Raji (cell line): Measurements from ENCODE around the gene SULT1A1.
"Not testable (repeated sequence)": the region's sequence is repeated elsewhere in the genome, so short reads cannot be mapped to it uniquely, and the experiment has no call there.

Experiments
- POLR2A ChIP-seq: IDR thresholded peaks from 2 replicates; pipeline ENCODE4 v1.6.1; 2011; ENCODE audit warnings: low read depth, low read length, control low read depth; ENCODE audit not compliant: insufficient read depth

The SULT1A1 gene

DNA sequence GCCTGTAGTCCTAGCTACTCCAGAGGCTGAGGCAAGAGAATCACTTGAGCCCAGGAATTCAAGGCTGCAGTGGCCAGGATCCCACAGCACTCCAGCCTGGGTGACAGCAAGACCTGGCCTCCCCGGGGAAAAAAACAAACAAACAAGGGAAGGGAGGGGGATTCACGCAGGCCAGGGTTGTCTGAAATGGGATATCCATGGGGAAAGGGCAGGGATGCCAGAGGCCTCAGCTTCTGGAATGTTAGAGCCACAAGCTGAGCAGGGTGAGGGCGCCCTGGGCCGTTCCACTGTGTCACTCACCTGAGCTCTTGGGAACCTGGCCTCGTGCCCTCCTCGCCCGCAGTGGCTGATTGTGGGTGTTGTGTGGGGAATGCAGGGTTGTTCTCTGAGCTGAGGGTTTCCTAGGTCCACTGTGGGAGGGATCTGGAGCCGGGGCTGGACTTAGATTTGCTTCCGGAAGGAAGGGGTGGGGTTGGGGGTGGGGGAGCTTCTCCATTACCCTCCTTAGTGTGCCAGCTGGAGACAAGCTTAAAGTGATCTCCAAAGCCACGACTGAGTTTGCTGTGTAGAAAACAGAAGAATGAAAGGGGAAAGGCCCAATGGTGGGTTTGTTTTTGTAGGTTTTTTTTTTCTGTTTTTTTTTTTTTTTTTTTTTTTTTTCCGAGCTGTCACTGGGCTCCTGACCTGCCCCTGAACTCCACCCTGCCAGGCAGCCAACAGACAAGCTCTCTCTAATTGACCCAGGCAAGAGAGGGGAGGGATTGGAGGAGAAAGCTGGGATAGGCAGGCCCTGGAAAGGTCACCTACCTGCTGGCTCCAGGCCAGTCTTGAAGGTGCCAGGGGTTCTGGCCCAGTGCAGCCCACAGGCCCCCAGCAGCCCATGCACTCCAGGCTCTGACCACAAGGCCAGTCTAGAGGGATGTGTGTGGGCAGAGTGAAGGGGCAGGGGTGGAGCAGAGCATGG lies at the start of gene SULT1A1:
Gene SULT1A1 (minus strand): TSS at position 414 of the 964 bp plus-strand sequence. CDS start 1,189 bp downstream, outside the sequence.
- TF ChIP-seq POLR2A, result no peak

DNA sequence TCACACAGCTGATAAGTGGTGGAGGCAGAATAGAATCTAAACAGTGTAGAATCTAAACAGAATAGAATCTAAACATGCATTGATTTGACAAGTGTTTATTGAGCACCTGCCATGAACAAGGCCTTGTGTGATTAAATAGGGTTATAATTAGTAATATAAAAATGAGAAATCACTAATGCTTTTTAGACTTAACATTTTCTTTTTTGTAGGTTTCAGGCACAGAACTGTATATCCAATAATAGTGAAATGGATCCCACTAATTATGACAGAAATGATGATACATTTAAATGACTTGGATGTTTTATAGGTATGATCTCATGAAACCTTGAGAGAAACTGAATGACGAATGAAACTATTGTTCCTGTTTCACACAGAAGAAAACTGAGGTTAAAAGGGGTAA lies 27.9 kb upstream of the SULT1A1 start, which contains the start of gene NPIPB8:
Gene NPIPB8 (plus strand): TSS at position 301 of the 400 bp plus-strand sequence. CDS start 296 bp downstream, outside the sequence.
- not testable (repeated sequence) for TF ChIP-seq POLR2A

DNA sequence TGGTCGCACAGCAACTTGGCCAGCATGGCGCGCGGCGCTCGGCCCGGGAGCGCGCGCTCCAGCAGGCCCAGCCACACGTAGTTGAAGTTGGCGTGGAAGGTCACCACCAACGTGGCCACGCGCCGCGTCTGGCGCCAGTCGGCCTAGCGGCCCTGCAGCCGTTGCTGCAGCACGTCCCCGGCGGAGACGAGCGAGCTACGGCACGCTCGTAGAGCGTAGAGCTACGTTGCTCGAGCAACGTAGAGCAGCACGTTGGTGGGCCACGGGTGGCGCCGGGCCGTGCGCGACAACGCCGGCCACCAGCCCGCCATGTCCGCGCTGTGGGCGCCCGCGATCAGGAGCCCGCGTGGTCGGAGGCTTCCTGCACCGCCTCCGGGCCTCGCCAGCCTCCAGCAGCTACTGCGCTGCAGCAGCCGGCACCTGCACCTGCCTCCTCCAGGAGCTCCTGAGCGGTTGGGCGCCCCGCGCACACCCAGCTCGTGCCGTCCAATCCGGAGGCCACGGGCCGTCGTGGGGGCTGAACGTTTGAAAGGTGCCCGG lies 13.4 kb upstream of the SULT1A1 start:
- TF ChIP-seq POLR2A, result peak; percentile 96

DNA sequence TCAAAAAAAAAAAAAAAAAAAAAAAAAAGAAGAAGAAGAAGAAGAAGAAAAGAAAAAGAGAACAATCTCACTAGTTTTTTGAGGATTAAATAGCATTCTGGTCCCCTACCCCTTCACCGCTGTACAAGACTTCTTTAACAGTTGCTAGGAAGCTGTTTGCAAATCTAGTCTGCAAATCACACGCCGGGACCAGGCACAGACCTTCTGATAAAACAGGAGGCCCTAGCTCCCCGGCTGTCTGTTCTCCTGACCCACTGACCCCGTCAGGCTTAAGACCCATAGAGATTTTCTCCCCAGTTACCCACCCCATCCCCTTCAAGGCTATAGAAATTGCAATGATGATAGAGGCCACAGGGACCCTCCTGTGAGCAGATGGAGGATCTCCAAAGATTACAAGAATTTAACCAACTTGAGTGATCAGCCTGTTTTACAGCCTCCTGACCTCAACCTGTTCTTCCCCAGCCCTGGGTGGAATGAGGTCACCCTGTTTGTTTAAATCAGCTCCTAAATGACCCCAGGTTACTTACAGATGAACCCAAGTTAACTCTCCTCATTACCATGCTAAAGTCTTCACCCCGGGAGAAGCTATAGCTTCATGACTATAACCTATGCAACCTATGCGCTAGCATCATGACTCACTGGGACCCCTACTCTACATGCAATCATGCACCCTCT lies 11.8 kb upstream of the SULT1A1 start:
- TF ChIP-seq POLR2A, result no peak

DNA sequence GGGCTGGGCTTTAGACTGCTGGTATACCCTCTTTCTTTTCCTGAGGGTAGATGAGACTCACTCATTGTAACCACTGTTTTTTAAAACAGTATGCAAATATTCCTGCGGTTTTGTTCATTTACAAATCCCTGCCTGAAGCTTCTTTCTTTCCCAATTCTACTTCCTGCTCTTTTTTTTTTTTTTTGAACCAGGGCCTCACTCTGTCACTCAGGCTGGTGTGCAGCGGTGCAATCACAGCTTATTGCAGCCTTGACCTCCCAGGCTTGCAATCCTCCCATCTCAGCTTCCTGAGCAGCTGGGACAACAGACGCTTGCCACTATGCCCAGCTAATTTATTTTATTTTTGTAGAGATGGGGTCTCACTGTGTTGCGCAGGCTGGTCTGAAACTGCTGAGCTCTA lies 8.0 kb upstream of the SULT1A1 start:
- TF ChIP-seq POLR2A, result no peak

DNA sequence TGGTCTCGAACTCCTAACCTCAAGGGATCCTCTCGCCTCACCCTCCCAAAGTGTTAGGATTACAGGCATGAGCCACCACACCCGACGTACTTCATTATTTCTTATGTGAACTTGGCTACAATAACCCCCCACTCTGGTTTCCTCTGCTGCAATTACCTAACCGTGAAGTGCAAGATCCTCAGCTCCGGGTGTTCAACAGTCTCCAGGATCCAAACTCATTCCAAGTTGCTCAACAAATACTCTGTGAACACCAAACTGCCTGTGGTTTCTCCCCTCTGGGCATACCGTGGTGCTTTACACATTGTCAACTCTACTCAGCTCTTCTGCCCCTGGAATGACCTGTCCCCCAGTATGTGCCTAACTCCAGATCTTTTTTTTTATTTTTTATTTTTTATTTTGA lies 6.8 kb upstream of the SULT1A1 start:
- TF ChIP-seq POLR2A, result no peak

DNA sequence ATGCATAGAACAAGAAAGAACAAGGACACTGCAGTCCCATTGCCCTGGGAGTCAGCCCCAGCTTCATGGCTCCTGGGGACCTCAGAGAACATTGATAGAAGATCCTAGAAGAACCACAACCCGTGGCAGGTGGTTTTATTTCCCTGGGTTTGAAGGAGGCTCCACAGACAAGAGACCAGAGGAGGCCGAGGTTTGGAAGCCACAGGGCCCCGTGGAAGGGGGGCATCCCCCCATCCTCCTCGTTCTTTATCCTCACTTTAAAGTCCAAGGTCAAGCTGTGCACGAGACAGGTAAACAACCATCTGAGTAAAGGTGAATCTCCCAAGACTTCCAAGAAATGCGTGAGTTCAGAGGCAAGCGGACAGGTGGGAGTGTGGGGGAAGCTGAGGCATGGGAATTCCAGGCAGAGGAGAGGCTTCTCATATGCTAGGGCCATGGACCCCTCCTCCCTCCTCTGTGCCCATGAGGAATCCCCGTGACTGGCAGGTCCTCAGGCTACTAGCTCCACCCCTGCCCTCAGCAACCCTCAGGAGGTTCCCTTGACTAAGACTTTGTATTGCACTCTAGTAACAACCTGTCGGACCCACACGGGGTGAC lies 849 bp upstream of the SULT1A1 start:
- no peak for TF ChIP-seq POLR2A

DNA sequence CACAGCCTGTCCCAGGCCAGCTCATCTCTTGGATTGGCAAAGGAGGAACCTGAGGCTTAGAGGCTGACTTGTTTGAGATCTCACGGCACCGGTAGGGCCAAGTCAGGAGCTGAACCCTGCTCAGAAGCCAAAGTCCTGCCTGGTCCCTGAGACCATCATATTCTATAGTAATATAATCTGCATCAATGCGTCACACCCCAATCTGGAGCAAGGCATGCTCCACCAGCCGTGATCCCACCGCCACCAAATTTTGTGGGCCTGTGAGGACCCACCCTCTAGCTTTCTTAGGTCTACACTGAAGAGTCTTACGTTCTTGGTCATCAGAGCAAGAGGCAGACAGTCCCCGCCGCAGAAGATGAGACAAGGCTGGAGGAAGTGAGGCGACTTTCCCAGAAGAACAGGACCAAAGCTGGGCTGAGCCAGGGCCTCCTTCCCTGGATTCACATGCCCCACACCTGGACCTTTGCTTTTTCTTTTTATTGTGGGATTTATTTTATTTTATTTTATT lies 2.7 kb downstream of the SULT1A1 start:
- TF ChIP-seq POLR2A, result no peak

DNA sequence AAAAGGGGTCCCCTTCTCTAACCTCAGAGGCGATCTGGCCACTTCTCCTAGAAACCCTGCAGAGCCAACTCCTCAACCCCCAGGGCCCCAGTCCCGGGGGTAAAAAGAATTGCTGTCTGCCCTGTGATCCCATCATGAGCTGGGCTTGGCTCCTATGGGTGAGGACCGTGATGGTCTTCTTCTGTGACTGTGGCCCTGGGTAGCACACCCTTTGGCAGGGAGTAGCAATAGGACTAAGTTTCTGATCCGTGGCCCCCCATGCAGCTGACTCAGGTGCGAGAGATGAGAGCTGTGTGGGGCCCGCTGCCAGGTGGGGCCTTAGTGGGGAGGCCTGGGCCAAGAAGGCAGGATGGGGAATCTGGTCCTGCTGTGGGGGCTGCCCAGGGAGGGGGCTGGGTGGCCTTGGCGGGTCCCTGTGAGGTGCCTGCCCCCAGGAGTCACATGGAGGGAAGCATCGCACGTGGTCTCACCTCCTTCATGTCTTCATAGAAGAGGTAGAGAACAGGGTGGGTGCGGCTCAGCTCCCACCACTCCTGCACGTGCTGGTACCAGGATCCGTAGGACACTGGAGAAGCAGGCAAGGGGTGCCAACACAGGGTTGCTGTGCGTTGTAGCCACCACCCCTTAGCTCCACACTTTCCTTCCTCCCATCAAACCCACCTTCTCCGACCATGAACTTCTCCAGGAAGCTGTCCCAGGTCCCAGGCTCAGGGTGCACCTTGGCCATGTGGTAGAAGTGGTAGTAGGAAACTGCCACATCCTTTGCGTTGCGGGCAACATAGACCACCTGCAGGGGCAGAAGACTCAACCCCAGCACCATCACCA lies 3.3 kb downstream of the SULT1A1 start:
- no peak for TF ChIP-seq POLR2A

DNA sequence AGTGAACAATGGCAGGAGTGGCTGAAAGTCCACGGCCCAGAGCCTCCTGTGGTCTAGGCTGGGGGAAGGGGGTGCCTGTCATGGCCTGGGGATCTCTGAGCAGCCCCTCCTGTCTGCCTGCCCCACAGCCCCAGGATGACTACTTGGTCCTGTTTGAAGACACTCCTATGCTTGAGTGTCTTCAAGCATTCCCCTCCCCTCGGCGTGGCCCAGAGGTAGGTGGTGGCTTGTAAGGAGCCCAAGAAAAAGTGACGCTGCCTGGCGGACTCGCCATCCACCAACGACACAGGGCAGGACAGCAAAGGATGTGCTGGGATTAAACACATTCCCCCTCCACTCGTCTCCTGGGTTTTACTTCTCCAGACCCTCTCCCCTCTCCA lies 5.7 kb downstream of the SULT1A1 start:
- no peak for TF ChIP-seq POLR2A

DNA sequence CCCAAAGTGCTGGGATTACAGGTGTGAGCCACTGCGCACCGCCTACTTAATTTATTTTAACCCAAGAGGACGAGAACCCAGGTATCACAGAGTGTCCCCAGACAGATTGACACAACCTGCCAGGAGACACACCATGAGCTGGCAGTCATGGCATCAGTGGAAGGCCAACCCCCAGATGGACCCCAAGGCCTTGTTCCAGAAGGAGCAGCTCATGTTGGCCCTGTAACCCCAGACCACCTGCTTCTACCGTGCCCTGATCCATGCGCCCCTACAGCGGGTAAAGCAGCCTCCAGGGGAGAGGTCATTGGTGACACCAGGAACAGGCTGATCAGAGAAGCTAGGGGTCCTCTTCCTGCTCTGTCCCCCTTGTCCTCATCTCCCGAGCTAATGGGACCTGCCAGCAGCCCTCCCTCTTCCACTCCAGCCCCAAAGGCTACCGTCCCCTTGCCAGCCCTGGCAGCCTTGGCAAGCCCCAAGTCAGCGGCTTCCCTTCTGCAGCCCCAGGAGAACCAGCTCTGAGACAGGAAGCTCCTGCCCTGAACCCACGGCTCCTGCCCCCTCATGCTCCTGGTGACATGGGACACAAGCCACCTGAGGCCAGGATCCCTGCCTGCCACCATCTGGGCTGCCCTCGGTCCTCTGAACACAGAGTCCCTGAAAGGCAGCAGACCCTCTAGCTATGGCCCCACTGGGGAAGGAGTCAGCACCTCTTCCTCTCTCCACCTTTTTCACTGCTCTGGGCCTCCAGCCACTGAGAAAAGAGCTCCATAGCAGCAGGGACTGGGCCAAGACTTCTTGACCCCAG lies 6.3 kb downstream of the SULT1A1 start:
- TF ChIP-seq POLR2A, result no peak

DNA sequence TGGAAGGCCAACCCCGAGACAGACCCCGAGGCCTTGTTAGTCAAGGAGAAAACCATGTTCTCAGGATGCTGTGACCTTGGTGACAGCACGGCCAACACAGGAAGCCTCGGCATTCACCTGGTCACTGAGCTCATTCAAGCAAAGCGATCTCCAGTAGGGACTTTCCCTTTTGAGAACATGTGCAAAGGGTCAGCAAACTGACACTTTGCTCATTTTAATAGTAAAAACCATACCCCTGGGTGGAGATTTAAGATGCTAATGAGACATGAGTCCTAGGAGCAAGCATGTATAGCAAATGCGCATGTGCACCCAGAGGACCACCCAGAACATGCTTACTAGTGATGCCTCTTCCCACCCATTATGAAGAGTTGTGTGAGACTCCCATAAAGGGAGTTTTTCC lies 7.3 kb downstream of the SULT1A1 start:
- no peak for TF ChIP-seq POLR2A

DNA sequence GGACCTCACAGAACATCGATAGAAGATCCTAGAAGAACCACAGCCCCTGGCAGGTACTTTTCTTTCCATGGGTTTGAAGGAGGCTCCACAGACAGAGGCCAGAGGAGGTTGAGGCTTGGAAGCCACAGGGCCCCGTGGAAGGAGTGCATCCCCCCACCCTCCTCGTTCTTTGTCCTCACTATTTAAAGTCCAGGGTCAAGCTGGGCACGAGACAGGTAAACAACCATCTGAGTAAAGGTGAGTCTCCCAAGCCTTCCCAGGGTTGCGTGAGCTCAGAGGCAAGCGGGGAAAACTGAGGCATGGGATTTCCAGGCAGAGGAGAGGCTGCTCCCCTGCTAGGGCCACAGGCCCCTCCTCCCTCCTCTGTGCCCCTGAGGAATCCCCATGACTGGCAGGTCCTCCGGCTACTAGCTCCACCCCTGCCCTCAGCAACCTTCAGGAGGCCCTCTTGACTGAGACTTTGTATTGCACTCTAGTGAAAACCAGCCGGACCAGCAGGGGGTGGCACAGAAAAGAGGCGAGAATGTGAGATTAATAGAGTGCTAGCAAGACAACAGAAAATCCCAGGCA lies 12.1 kb downstream of the SULT1A1 start:
- no peak for TF ChIP-seq POLR2A
